H9 (cell line): ENCODE measurements around the gene ACP2. TPM values are rescaled to one million over a fixed set of nuclear protein-coding genes. Genes with fewer than 3 reads are reported as not detected.
A peak's percentile ranks its signal among the peaks of the same experiment; 100 is the strongest.

ENCODE experiments used
- DNase-seq: peaks from one replicate; pipeline ENCODE4 v3.0.0-alpha.2; 2017
- H2AFZ ChIP-seq: one replicate; pipeline ENCODE4 v1.6.1; 2013; ENCODE audit warnings: mild to moderate bottlenecking, low read length, control low read depth, moderate library complexity
- H2AK5ac ChIP-seq: 2 replicates; pipeline ENCODE4 v1.6.1; 2013; ENCODE audit warnings: low read length, control low read depth, mixed read lengths; ENCODE audit not compliant: insufficient read length
- H2BK120ac ChIP-seq: one replicate; pipeline ENCODE4 v1.6.1; 2013; ENCODE audit warnings: low read depth, mild to moderate bottlenecking, low read length, control low read depth, inconsistent platforms; ENCODE audit not compliant: poor library complexity, severe bottlenecking
- H2BK12ac ChIP-seq: 2 replicates; pipeline ENCODE4 v1.6.1; 2013; ENCODE audit warnings: low read length, control low read depth, mixed read lengths, low read depth; ENCODE audit not compliant: insufficient read length
- H2BK15ac ChIP-seq: 2 replicates; pipeline ENCODE4 v1.6.1; 2013; ENCODE audit warnings: low read depth, low read length, control low read depth
- H2BK20ac ChIP-seq: one replicate; pipeline ENCODE4 v1.6.1; 2013; ENCODE audit warnings: low read depth, mild to moderate bottlenecking, low read length, control low read depth, inconsistent platforms; ENCODE audit not compliant: poor library complexity, severe bottlenecking
- H2BK5ac ChIP-seq: 2 replicates; pipeline ENCODE4 v1.6.1; 2013; ENCODE audit warnings: low read length, control low read depth, mixed read lengths; ENCODE audit not compliant: insufficient read length
- H3K14ac ChIP-seq: 2 replicates; pipeline ENCODE4 v1.6.1; 2013; ENCODE audit warnings: low read length, control low read depth; ENCODE audit not compliant: insufficient read depth
- H3K18ac ChIP-seq: 2 replicates; pipeline ENCODE4 v1.6.1; 2013; ENCODE audit warnings: low read depth, mild to moderate bottlenecking, mixed read lengths, low read length, control low read depth; ENCODE audit not compliant: insufficient read length
- H3K23ac ChIP-seq: 2 replicates; pipeline ENCODE4 v1.6.1; 2013; ENCODE audit warnings: low read length, control low read depth, mixed read lengths, low read depth; ENCODE audit not compliant: insufficient read length
- H3K23me2 ChIP-seq: 2 replicates; pipeline ENCODE4 v1.6.1; 2013; ENCODE audit warnings: low read depth, mild to moderate bottlenecking, mixed read lengths, low read length, control low read depth; ENCODE audit not compliant: insufficient read length, poor library complexity, severe bottlenecking
- H3K27ac ChIP-seq: 2 replicates; pipeline ENCODE4 v1.5.1; 2013; ENCODE audit warnings: low read length, control low read depth, mixed read lengths, low read depth; ENCODE audit not compliant: insufficient read length
- H3K27me3 ChIP-seq: 2 replicates; pipeline ENCODE4 v1.6.1; 2013; ENCODE audit warnings: low read length, control low read depth, inconsistent platforms; ENCODE audit not compliant: insufficient read depth
- H3K4ac ChIP-seq: 2 replicates; pipeline ENCODE4 v1.6.1; 2013; ENCODE audit warnings: low read depth, mild to moderate bottlenecking, control low read depth, inconsistent platforms, low read length, moderate library complexity
- H3K4me1 ChIP-seq: 2 replicates; pipeline ENCODE4 v1.6.1; 2013; ENCODE audit warnings: low read length, control low read depth, inconsistent platforms; ENCODE audit not compliant: insufficient read depth
- H3K4me2 ChIP-seq: 2 replicates; pipeline ENCODE4 v1.6.1; 2013; ENCODE audit warnings: low read length, control low read depth, mixed read lengths; ENCODE audit not compliant: insufficient read length, insufficient read depth
- H3K56ac ChIP-seq: 2 replicates; pipeline ENCODE4 v1.6.1; 2013; ENCODE audit warnings: low read depth, mild to moderate bottlenecking, mixed read lengths, low read length, control low read depth; ENCODE audit not compliant: insufficient read length
- H3K79me1 ChIP-seq: 2 replicates; pipeline ENCODE4 v1.6.1; 2013; ENCODE audit warnings: low read depth, mild to moderate bottlenecking, moderate library complexity, low read length, control low read depth, inconsistent platforms; ENCODE audit not compliant: insufficient read depth, poor library complexity, severe bottlenecking
- H3K79me2 ChIP-seq: 2 replicates; pipeline ENCODE4 v1.6.1; 2013; ENCODE audit warnings: low read length, control low read depth, inconsistent platforms; ENCODE audit not compliant: insufficient read depth
- H3K9ac ChIP-seq: 2 replicates; pipeline ENCODE4 v1.6.1; 2013; ENCODE audit warnings: low read length, control low read depth, mixed read lengths; ENCODE audit not compliant: insufficient read length; ENCODE audit errors: extremely low read depth
- H3K9me3 ChIP-seq: one replicate; pipeline ENCODE4 v1.6.1; 2013; ENCODE audit warnings: low read depth, low read length, inconsistent platforms; ENCODE audit not compliant: control insufficient read depth
- H3T11ph ChIP-seq: one replicate; pipeline ENCODE4 v1.6.1; 2013; ENCODE audit warnings: mild to moderate bottlenecking, low read length, control low read depth, inconsistent platforms
- H4K20me1 ChIP-seq: one replicate; pipeline ENCODE4 v1.6.1; 2013; ENCODE audit not compliant: control insufficient read depth, insufficient read length, insufficient read depth
- H4K5ac ChIP-seq: 2 replicates; pipeline ENCODE4 v1.6.1; 2013; ENCODE audit warnings: low read depth, mild to moderate bottlenecking, mixed read lengths, low read length, control low read depth; ENCODE audit not compliant: insufficient read length
- H4K8ac ChIP-seq: replicated peaks from 2 replicates; pipeline ENCODE4 v1.6.1; 2013; ENCODE audit warnings: low read length, control low read depth, mixed read lengths, low read depth; ENCODE audit not compliant: insufficient read length
- H4K91ac ChIP-seq: 2 replicates; pipeline ENCODE4 v1.6.1; 2013; ENCODE audit warnings: low read depth, mild to moderate bottlenecking, moderate library complexity, mixed read lengths, low read length, control low read depth; ENCODE audit not compliant: insufficient read length
- H3K27ac Mint-ChIP-seq, 3 experiments: 2 replicates in 2 of 3; 3 replicates in 1 of 3; pipeline ENCODE4 v1.8.0; 2020 to 2021; ENCODE audit warnings: mixed read lengths in 3 of 3, mild to moderate bottlenecking in 1 of 3, moderate library complexity in 1 of 3
- H3K27me3 Mint-ChIP-seq: 2 replicates; pipeline ENCODE4 v1.8.0; 2021; ENCODE audit warnings: low read depth, mild to moderate bottlenecking, moderate library complexity, mixed read lengths
- H3K36me3 Mint-ChIP-seq, 3 experiments: 2 replicates in 2 of 3; 3 replicates in 1 of 3; pipeline ENCODE4 v1.8.0; 2020 to 2021; ENCODE audit warnings: low read depth in 3 of 3, mixed read lengths in 3 of 3; ENCODE audit not compliant: insufficient read depth in 1 of 3
- H3K4me1 Mint-ChIP-seq, 2 experiments: 2 replicates each; pipeline ENCODE4 v1.8.0; 2020; ENCODE audit warnings: mixed read lengths in 2 of 2
- H3K4me3 Mint-ChIP-seq, 2 experiments: 2 replicates in 1 of 2; 3 replicates in 1 of 2; pipeline ENCODE4 v1.8.0; 2020 to 2021; ENCODE audit warnings: mild to moderate bottlenecking in 2 of 2, mixed read lengths in 2 of 2, moderate library complexity in 1 of 2
- H3K9me3 Mint-ChIP-seq, 2 experiments: 2 replicates in 1 of 2; 3 replicates in 1 of 2; pipeline ENCODE4 v1.8.0; 2020; ENCODE audit warnings: mild to moderate bottlenecking in 2 of 2, mixed read lengths in 2 of 2, moderate library complexity in 1 of 2
- CTCF ChIP-seq: fragments of 200-600 bp; sonication (generic); conservative IDR thresholded peaks from 3 replicates; pipeline ENCODE4 v1.8.0; 2021; ENCODE audit warnings: antibody characterized with exemption, mild to moderate bottlenecking
- WGBS: extraction: QIAGEN DNeasy Blood & Tissue Kit; methylation state at CpG from one replicate; pipeline ENCODE4 v1.1.7; 2013; ENCODE audit warnings: missing lambda C conversion rate, low lambda C conversion rate, mixed read lengths; ENCODE audit not compliant: insufficient read length; ENCODE audit errors: extremely low coverage; 5-methylcytosine and 5-hydroxymethylcytosine counted together
- total RNA-seq: library from RNA; stranded (reverse); gene quantifications from 2 replicates; pipeline ENCODE4 v1.2.1, GENCODE V29; 2021

Gene ACP2
- total RNA-seq, 1 experiment from 2014 or later, result 29.5 TPM

GRCh38 chr11:47288066-47288465, 39.5 kb upstream of the ACP2 start:
- Histone ChIP-seq H3K9me3 (no peaks in the 10 kb centered on the region), H3K4me1 (no peaks in the 10 kb centered on the region), H3K27me3 (no peaks in the 10 kb centered on the region), H3K9ac (no peak overlapping the region), H3K27ac (no peak overlapping the region), H4K20me1 (no peaks in the 10 kb centered on the region), H3K18ac (no peak overlapping the region), H2BK120ac (no peak overlapping the region), H3K4ac (no peak overlapping the region), H2AFZ (no peak overlapping the region), H2AK5ac (no peak overlapping the region), H4K91ac (no peak overlapping the region), H3K79me1 (no peaks in the 10 kb centered on the region), H2BK12ac (no peak overlapping the region), H4K8ac (no peak overlapping the region), H3K79me2 (no peaks in the 10 kb centered on the region), H3K4me2 (no peak overlapping the region), H3K23me2 (no peaks in the 10 kb centered on the region), H2BK20ac (no peak overlapping the region), H3K56ac (no peak overlapping the region), H3K14ac (no peak overlapping the region), H2BK15ac (no peak overlapping the region), H2BK5ac (no peak overlapping the region), H3T11ph (no peak overlapping the region), H4K5ac (no peak overlapping the region), H3K23ac (no peak overlapping the region)
- Mint-ChIP-seq H3K9me3 (no peaks in the 10 kb centered on the region), H3K27ac (peak overlapping the region in 2 of 3 experiments; percentile 29 to 58; a peak in 2 of 7 replicates), H3K4me1 (no peaks in the 10 kb centered on the region), H3K4me3 (no peak overlapping the region), H3K36me3 (peaks cover 41 to 91% (median 78%) of the 10 kb centered on the region in 3 experiments; a peak in 6 of 7 replicates), H3K27me3 (no peaks in the 10 kb centered on the region)
- TF ChIP-seq CTCF, result no peak
- DNase-seq, result no peak
- WGBS, result no CpG with 5 or more reads among the region's 5 CpGs
